LHCN-M2 (cell line): Measurements from ENCODE around the gene PTPN4. TPM values are rescaled to one million over a fixed set of nuclear protein-coding genes. Genes with fewer than 3 reads are reported as not detected.

Experiments
- DNase-seq: peaks from one replicate; pipeline ENCODE4 v3.0.0-alpha.2; 2012; ENCODE audit warnings: low read depth
- total RNA-seq: library from RNA; depleted of rRNA; stranded (reverse); fragments of >200 nt; gene quantifications from 2 replicates; pipeline ENCODE4 v1.2.3, GENCODE V29; 2014

The PTPN4 gene
- total RNA-seq, 1 experiment from 2014 or later: 17.5 TPM

DNA sequence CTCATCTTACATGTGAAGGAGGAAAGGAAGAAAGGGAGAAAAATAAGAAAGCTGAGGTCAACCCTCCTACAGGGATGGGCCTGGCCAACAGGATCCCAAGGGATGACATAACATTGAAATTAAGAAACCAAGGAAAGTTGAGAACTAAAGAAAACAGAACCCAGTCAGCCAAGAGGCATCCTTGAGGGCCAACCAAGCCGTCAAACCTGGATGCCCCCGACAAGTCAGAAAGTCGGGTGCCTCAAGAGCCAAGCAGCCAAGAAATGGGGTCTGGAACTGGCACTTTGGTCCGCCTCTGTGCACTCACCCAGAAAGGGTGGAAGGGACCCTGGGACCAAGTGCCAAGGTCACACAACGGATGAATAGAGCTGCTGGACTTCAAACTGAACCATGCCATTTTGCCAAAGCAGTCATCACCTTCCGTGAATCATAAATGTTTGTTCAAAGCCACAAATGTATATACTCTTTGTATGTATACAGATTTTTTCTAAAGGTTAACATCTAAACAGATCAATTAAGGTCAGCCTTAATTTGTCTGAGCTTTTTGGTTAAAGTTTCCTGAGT is 27.0 kb upstream of the PTPN4 start:
- no peak for DNase-seq

DNA sequence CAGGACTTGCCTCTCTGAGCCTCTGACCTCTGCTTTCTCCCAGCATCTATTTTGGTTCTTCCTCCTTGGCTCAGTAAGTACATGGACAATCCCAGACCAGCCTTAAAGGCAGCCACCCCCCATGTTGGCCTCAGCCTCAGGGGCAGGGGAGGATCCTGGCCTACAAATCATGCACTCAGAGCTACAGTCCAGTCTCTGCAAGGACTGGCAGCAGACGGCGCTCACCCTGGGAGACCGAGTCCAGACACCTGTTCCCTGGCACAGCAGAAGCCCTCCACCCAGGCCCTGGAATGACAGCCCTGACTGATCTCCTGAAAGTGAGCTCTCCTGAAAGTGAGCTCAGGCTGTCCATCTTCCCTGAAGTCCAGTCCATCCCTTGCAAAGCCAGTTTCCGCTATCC is 25.7 kb upstream of the PTPN4 start:
- DNase-seq: no peak

DNA sequence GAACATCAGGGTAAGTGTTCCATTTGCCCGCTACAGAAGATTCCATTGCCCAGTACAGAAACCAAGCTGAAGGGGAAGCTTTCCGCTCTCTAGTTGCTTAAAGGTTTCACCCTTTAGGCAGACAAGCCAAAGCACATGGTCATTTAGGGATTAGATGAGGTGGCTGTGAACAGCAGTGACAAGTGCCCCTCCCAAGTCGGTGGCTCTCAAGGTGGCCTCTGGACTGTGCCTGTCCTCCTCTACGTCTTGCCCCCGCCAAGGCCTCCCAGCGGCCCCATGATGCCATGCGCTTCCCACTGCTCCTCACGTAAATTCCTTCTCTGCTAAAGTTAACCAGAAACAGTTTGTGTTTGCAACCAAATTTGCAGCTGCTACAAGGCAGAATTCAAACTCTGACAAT is 24.2 kb upstream of the PTPN4 start:
- DNase-seq: no peak

DNA sequence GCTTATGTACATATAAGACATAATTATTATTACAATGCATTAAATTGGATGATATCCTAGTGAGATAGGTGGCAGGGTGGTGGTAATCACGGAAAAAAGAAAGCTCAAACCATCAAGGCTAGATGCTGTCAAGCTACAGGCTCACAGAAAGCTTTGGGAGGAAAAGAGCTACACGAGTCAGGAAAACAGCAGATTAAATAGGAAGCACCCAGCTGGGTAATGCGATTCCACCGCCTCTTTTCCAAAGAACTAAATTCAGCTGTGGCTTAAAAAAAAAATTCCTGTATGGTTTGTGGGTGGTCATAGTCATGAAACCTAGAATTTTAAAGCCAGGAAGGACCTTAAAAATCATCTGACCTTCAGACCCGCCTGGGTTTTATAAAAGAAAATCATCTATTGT is 23.7 kb upstream of the PTPN4 start:
- DNase-seq: no peak

DNA sequence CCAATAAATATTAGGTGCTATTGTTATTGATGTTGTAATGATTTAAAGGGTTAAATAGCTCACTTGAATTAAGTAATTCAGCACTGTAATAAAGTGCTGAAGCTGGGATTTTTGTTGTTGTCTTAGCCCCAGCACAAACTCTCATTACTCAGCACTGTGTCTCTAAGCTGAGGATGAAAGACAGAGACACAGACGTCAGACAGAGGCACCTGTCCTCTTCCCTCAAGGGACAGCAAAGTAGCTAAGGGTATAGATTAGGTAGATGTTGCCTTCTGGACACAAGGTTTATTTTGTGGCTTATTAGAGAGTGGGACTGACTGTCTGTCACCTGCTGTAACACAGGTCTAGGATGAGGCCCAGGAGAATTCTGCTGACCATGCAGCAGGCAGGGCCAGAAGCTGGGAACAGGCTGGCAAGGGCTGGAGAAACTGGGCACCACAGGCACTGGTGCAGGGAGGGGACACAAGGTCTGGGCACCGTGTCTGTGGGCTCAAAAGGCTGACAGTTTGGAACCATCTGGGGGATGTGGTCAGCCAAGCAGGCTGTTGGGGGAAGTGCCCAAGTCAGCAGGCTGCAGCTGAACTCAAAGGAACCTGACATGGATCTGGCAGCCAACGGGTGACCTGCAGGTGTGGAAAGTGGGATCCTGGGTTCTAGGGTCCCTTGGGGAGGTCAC is 20.0 kb upstream of the PTPN4 start:
- DNase-seq: no peak

DNA sequence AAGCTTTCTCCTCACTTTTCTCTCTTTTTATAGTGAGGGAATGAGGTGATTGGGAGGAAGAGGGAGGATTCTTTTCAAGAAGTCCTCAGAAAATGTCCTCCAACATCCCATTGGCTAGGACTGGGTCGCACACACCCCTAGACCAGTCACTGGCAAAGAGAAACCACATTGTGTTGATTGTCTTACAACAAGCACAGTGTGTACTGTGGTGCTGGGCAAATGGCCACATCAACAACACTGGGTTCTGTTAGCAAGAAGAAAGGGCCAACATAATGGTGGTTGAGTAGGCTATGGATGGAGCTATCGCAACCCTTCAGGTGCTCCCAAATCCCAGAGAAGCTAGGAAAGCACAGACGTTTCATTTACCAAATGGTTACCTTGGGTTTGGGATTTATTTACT is 18.7 kb upstream of the PTPN4 start:
- DNase-seq: no peak

DNA sequence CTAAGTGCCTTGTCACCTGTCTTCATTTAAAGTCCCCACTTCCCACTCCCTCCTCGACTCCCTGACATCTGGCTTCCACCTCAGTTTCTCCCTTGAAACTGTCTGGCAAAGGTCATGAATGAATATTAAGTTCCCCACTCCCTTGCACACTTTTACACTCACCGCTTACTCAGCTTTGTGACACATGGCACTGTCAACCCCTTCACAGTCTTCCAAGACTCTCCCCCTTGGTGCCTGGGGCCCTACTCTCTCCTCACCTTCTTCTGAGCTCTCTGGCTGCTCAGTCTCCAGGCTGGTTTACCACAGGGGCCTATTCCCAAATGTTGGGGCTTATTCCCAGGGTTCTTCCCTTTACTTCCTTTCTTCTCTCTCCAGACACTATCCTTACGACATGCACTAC is 17.9 kb upstream of the PTPN4 start:
- no peak for DNase-seq

DNA sequence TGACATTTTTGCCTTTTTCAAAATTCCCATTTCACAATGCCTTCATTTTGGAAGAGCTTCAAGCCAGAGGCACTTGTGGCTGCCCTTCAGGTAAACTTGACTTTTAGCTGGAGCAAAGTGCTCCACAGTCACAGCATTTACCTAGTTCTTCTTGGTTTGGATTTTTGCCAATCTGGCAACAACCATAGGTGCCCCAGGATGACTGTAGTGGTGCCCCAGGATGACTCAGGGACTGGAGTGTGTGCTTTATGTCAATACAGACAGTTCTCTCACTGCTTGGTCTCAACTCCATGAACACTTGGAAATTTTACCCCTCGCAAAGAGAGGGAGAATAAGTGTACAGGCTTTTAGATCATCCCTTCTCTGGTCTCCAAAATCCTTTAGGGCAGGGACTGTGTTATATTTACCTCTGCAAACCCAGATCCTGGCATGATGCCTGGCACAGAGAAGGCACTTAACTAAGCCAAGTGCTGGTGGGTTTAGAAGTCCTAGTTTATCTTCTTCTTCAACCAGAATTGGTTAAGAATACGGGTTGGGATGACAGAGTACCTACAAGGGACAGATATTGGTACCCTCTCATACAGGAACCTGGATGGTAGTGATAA is 15.3 kb upstream of the PTPN4 start:
- DNase-seq: peak; percentile 51

DNA sequence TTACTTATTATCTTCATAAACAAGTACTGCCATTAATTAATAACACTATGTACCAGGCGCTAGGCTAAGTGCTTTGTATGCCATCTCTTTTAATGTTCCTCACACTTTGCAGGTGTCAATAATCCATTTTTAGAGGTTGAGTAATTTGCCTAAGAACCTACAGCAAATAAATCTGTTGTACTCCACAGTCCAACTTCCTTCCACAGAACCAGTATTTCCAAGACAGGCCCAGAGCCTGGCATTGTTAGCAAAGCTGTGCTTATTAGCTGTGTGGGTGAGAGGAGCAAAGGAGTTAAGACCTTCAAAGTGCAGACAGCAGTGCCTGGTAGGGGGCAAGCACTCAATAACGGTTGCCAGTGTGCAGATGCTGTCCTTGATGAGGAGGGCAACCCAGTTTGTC is 14.2 kb upstream of the PTPN4 start:
- no peak for DNase-seq

DNA sequence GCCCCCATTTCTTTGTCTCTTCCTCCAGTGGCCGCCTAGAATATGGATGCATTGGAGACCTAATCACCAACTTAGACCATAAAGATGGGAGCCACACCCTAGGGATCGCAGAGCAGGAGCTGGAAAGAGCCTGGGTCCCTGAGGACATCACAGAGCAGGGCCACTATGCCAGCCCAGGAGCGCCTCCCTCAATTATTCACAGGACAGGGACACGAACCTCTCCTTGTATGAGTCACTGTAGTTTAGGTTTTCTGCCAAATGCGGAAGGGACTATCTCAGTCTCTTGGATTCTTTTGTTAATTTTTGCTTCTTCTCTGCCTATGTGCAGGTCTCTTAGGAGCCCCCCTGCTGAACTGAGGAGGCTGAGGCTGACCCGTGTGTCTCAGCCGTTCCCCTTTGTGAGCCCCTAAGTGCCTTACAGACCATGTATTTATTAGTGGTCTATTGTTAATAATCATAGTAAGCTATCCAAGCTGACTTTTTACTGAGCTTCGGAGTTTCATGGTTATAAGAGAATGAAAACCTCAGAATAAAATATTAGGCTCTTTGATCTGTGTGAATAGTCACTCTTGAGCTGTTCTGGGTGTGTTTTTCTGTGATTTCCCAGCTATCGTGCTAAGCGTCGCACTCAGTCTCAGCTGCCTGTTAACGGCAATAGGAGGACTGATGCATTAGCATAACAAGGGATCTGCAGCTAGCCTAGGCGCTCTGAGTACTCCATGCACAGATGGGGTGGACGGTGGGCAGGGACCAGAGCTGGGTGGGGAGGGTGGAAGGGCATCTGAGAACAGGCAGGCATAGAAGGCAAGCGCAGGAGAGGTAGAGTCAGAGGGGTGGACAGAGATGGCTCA is 12.7 kb upstream of the PTPN4 start:
- DNase-seq: no peak

DNA sequence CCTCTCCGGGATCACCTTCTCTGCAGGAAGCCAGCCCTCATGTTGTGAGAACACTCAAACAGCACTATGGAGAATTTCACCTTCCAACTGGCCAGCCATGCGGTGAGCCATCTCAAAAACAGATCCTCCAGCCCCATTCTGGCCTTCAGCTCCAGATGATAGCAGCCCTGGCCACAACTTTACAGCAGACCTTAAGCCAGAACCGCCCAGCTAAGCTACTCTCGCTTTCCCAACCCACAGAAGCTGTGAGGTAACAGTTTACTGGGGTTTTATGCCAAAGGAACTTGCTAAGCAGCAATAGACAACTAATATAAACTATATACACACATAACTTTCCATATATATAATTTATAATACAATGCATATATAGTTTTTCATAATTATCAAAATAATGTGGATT is 11.6 kb upstream of the PTPN4 start:
- DNase-seq: no peak

DNA sequence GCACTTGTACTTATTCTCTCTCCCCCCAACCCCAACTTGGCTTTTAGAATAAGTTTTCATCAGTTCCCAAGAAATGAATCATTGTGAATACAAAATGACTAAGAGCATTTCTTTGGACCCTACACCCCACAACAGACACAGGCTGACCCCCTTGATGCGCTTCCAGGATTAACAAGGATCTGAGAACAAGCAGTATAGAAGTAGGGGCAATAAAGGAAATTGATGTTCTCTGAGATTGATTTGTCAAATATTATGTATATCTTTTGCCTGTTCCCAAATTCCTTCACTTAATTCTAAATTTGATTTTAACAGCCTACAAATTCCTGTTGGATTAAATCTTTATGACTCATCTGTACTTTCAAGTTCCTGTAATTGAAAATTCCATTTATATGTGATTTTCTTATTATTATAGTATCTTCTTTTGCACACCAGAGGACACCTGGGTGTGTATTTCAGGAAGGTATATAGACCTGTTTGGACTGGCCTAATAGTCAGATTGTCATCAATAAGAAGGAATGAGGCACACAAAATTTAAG is 10.2 kb upstream of the PTPN4 start:
- peak; percentile 65 for DNase-seq

DNA sequence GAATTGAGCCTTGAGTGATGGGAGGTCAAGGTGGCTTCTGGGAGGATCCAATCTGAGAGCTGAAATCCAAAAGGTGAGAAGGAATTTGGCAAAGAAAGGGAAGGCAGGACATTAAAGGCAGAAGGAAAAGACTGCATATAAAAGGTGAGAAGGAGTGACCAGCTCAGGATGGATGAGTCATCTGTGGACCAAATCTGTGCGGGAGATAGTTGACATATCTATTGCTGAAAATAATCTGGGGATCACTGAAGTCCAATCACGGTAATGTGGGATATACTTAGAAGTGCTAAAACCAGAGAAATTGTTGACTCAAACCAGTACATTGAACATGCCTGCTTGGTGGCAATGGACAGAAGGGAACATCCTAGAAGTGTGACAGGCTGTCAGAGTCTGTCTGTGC is 8.0 kb upstream of the PTPN4 start:
- no peak for DNase-seq

DNA sequence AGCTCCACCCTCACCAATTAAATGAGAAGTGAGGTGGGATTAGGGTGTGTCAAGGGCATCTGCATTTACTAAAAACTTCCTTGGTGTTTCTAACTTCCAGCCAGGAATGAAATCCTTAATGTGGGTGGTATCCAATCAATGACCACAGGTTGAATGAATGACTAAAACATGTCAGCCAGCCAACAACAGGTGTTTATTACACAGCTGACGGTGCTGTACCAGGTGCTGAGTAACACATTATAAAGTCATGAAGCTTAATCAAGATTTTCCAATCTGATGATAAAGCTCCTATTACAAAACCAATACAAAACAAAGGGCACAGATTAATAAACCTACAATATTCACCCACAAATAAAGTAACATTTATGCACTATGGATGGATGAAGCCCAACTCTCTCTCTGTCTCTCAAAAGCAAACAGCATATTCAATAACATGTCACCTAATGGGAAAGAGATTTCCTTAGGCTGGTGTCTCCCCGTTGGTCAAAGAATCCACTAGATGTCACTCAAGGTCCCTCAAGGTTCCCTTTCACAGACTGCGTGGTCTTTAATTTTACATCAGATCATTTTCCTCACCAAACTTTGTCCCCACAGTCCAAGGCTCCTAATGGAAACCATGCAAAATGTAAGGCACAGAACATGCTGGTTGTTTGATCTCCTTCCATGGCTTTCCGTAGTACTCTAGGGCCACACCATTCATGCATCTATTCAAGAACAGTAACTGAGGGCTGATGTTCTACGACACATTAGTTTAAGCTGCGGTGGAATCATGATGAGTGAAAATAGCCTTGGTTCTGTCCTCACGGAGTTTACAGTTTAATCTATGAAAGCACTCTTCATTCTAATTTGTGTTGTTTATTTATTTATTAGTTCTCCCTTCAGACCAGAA is 6.4 kb upstream of the PTPN4 start:
- peak; percentile 66 for DNase-seq

DNA sequence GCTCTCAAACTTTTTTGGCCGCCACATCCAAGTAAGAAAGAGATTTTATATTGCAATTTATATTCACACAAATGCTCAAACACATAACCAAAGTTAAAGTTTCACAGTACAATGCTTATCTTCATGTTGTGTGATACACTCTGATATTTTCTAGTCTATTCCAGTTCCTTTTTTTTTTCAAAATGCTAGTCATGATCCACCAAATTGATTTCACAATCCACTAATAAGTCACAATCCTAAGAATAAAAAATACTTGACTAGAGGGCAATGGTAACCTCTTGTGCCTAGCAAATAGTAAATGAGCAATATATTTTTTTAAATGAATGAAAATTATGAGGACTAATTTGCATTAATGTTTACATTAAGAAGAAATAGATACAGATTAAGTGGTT is 5.8 kb upstream of the PTPN4 start:
- no peak for DNase-seq

DNA sequence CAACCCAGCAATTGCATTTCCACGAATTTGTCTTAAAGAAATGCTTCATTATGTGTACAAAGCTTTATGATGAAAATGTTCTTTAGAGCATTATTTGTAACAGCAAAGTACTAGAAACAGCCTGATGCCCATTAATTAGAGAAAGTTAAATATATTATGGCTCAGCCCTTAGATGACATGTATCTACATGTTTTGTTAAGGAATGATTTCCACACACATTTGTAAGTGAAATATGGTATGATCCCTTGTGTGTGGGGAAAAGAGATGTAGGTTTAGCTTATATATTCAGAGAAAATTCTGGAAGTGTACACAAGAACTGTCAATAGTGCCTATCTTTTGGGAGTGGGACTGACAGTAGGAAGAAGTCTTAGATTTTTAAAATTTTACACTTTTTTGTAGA is 3.8 kb upstream of the PTPN4 start:
- no peak for DNase-seq

DNA sequence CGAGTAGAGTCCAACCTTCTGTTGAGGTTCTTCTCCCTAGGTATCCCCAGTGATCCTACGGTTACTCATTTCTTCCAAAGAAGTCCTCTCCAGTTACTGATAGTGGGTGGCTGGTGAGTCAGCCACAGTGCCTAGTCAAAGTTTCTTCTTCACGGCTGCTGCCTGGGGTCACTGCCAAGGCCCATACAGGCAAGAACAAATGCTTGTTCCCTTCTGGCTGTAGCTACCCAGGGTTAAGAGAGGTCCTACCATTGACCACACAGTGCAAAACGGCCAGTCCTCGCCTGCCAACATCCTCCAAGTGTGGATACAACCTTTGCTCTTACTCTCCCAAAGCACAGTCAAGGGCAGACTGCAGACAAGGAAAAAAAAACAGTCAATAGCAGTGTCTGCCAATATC is 2.9 kb upstream of the PTPN4 start:
- peak; percentile 94 for DNase-seq

DNA sequence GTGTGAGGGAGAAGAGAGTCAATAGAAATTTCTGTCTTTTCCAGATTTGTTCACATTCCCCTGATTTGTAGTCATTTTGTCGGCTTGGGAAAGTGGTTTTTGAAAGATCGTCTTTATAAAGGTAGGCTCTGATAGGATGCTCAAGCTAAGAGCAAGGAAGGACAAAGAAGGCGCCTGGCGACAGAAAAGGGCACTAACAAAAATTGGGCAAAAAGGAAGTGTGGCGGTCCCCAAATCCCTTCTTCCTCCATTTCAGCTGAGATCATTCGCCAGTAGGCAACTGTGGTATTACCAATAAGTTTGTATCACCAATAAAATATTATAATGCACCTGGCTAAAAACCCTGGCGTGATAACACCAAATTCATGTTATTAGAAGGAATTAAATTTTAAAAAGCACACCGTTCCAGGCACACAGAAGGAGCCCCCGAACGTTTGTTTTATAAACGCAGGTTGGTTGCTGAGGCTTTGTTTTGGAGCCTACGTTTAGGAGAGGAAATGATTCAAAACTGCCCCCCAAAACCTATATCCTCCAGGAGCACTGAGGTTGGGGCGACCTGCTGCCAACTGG is 756 bp upstream of the PTPN4 start:
- DNase-seq: no peak

DNA sequence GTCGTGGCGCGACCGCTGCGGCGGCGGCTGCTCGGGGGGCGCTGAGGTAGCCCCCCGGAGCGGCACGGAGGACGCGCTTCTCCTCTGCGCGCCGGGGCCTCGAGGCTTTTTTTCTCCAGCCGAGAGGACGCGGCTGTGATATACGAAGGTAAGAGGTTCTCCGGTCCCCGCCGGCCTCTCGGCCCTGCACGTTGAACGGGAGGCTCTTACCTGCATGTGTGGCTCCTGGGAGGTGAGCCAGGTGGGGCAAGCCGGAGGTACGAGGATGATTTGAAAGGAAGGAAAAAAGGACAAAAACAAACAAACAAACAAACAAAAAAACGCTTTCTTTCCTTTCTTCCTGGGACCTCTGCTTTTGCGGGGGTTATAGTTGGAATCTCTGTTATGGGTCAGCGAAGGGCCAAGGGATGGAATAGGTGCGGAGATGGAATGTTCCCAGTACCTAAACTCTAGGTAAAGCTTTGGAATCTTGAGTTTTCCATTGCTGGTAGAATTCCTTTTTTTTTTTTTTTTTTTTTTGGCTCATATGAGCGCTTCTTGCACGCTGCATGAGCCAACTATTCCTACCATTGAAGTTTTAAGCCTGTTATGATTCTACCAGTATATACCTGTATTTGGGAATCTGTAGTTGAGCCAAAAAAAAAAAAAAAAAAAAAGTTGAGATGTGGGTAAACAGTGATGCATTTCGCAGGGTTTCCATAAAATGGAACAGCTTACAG is 674 bp downstream of the PTPN4 start:
- no peak for DNase-seq

DNA sequence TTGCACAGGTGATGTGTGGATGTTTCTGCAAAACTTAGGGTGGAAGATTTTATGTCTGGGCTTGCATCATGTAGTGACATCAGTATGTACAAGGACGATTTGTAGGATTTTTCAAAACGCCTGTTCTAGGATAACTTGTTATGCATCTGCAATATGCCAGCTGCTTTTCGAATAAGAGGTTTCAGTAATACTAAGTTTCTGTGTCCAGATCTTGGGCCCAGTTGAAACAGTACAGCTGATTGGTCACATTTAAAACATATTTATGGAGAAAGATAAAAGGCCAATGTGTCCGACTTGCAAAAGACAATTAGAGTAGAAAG is 1.2 kb downstream of the PTPN4 start:
- DNase-seq: peak; percentile 54
